PC-3 (cell line): ENCODE data around the gene SLC16A7.

Experiments
- EZH2 ChIP-seq: fragments of 300-600 bp; sonication (generic); IDR thresholded peaks from one replicate; pipeline ENCODE4 v1.6.1; 2017; ENCODE audit warnings: antibody characterized with exemption, mild to moderate bottlenecking, low read length; ENCODE audit not compliant: unreplicated experiment
- EZH2phosphoT487 ChIP-seq: fragments of 300-600 bp; sonication (generic); IDR thresholded peaks from 2 replicates; pipeline ENCODE4 v1.6.1; 2018; ENCODE audit warnings: mild to moderate bottlenecking, antibody characterized with exemption, low read length, borderline replicate concordance
- TF ChIP-seq, protein P1 (sequence below): fragments of 300-600 bp; sonication (generic); conservative IDR thresholded peaks from 2 replicates; pipeline ENCODE4 v1.5.1; 2017; ENCODE audit warnings: antibody characterized with exemption, low read depth, mild to moderate bottlenecking, low read length

DNA sequence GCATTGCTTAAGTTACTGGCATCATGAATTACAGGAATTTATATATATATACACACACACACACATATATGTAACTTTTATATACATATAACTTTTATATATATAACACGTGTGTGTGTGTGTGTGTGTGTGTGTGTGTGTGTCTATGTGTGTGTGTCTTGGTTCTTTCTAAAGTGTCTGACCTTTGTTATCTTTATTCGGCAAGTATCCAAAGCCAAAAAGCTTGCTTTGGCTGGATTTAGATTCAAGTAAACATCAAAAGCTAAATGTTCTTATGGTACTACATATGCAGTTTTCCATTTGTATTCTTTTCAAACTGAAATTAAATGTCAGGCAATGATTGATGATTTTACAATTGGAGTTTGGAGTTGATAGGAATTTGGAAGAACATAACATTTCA lies 69.9 kb downstream of the SLC16A7 start:
- TF ChIP-seq, protein P1, sequence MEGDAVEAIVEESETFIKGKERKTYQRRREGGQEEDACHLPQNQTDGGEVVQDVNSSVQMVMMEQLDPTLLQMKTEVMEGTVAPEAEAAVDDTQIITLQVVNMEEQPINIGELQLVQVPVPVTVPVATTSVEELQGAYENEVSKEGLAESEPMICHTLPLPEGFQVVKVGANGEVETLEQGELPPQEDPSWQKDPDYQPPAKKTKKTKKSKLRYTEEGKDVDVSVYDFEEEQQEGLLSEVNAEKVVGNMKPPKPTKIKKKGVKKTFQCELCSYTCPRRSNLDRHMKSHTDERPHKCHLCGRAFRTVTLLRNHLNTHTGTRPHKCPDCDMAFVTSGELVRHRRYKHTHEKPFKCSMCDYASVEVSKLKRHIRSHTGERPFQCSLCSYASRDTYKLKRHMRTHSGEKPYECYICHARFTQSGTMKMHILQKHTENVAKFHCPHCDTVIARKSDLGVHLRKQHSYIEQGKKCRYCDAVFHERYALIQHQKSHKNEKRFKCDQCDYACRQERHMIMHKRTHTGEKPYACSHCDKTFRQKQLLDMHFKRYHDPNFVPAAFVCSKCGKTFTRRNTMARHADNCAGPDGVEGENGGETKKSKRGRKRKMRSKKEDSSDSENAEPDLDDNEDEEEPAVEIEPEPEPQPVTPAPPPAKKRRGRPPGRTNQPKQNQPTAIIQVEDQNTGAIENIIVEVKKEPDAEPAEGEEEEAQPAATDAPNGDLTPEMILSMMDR: no peak
- TF ChIP-seq EZH2phosphoT487 (no peak), EZH2 (no peak)
